HEK293T (cell line): ENCODE data around the gene PRDM16.

Experiments used
- ARNT ChIP-seq: fragments of 450-650 bp; IDR thresholded peaks from 2 replicates; pipeline ENCODE4 v1.6.1; 2017; ENCODE audit warnings: mild to moderate bottlenecking
- BHLHE40 ChIP-seq: fragments of 450-650 bp; IDR thresholded peaks from 2 replicates; pipeline ENCODE4 v1.6.1; 2016; ENCODE audit warnings: mild to moderate bottlenecking, moderate library complexity, borderline replicate concordance
- CTBP1 ChIP-seq: fragments of 450-650 bp; IDR thresholded peaks from 2 replicates; pipeline ENCODE4 v1.6.1; 2016; ENCODE audit warnings: borderline replicate concordance
- ELF4 ChIP-seq: fragments of 450-650 bp; IDR thresholded peaks from 2 replicates; pipeline ENCODE4 v1.6.1; 2017; ENCODE audit warnings: antibody characterized with exemption
- FOXK2 ChIP-seq: fragments of 450-650 bp; IDR thresholded peaks from 2 replicates; pipeline ENCODE4 v1.6.1; 2016; ENCODE audit warnings: mild to moderate bottlenecking
- FOXM1 ChIP-seq: fragments of 450-650 bp; IDR thresholded peaks from 2 replicates; pipeline ENCODE4 v1.6.1; 2017; ENCODE audit warnings: mild to moderate bottlenecking, borderline replicate concordance
- HDGF ChIP-seq: fragments of 450-650 bp; IDR thresholded peaks from 2 replicates; pipeline ENCODE4 v1.6.1; 2017; ENCODE audit warnings: antibody characterized with exemption, borderline replicate concordance
- LEF1 ChIP-seq: fragments of 450-650 bp; IDR thresholded peaks from 2 replicates; pipeline ENCODE4 v1.6.1; 2017; ENCODE audit warnings: mild to moderate bottlenecking, borderline replicate concordance
- NFRKB ChIP-seq: fragments of 450-650 bp; IDR thresholded peaks from 2 replicates; pipeline ENCODE4 v1.6.1; 2016; ENCODE audit warnings: mild to moderate bottlenecking, moderate library complexity
- SP1 ChIP-seq: fragments of 450-650 bp; IDR thresholded peaks from 2 replicates; pipeline ENCODE4 v1.6.1; 2017
- SUZ12 ChIP-seq: fragments of 450-650 bp; IDR thresholded peaks from 2 replicates; pipeline ENCODE4 v1.6.1; 2016; ENCODE audit warnings: mild to moderate bottlenecking
- TARDBP ChIP-seq: fragments of 450-650 bp; IDR thresholded peaks from 2 replicates; pipeline ENCODE4 v1.6.1; 2016
- TF ChIP-seq, protein P1 (sequence below): fragments of 450-650 bp; IDR thresholded peaks from 2 replicates; pipeline ENCODE4 v1.6.1; 2016

DNA sequence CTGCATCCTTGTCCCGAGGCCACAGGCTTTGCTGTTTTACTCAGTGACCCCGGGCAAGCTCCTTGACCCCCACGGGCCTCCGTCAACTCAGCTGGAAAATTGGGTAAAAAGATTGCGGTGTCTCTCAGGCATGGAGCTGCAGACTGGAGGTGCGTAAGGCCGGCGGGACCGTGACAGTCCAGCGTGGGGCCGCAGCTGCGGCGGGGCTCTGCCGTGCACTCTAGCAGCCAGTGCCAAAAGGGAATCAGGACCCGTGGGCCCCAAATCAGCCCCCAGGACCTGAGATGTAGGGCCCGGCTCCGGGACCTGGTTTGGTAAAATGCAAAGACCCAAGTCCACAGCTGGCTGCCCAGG, 158.3 kb downstream of the PRDM16 start:
- no peak for TF ChIP-seq TARDBP
- TF ChIP-seq BHLHE40: no peak
- TF ChIP-seq FOXK2: no peak
- TF ChIP-seq, protein P1, sequence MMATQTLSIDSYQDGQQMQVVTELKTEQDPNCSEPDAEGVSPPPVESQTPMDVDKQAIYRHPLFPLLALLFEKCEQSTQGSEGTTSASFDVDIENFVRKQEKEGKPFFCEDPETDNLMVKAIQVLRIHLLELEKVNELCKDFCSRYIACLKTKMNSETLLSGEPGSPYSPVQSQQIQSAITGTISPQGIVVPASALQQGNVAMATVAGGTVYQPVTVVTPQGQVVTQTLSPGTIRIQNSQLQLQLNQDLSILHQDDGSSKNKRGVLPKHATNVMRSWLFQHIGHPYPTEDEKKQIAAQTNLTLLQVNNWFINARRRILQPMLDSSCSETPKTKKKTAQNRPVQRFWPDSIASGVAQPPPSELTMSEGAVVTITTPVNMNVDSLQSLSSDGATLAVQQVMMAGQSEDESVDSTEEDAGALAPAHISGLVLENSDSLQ: no peak
- no peak for TF ChIP-seq FOXM1
- TF ChIP-seq SP1: no peak
- TF ChIP-seq ELF4: no peak
- no peak for TF ChIP-seq HDGF
- TF ChIP-seq NFRKB: no peak
- TF ChIP-seq ARNT: no peak
- TF ChIP-seq LEF1: no peak
- no peak for TF ChIP-seq CTBP1
- TF ChIP-seq SUZ12: no peak
